ENCODE measurements around the gene TEX19. TPM values are rescaled to one million over a fixed set of nuclear protein-coding genes. Genes with fewer than 3 reads are reported as not detected.

Gene TEX19
- total and polyA plus RNA-seq, 9 of the 15 experiments (the other 6 are each of a cell fraction or from before 2014, with no cell fraction given): 0.10 to 4.9 (median 1.9) TPM

DNA sequence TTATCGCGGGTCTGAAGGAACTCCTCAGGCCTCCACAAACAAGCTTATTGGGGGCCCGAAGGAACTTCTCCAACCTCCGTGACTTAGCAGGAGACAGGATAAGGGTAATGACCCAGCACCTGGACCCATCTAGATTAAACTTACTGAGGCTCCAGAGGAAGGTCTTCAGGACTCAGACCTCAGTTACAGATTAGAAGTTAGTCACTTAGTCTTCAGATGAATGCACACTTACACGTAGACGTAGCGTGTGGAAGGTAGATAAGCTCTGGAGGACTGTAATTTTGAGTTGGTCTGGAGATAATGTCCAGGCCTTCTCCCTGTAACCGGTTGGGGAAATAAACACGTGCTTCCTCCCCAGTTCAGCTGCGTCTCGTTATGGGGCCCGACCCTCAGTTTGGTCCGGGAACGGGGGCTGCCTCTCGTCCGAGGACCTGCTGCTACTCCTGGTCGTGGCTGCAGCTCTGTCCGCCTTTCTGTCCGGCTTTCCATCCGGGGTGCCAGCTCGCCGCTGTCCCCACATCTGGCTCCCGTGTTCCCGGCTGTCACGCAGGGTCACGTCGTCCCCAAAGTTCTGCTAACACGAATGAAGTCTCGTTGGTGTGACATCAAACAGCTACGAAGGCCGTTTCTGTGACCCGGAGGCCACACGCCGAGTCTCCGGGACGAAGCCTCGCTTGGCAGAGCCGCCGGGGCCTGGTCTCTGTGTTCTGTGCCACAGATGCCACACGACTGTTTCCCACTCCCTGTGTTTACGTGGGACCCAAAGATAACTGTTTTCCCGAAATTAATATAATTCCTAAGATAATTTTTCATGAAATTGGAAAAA is 13.7 kb upstream of the TEX19 start (continued):
- TF ChIP-seq, protein P1, sequence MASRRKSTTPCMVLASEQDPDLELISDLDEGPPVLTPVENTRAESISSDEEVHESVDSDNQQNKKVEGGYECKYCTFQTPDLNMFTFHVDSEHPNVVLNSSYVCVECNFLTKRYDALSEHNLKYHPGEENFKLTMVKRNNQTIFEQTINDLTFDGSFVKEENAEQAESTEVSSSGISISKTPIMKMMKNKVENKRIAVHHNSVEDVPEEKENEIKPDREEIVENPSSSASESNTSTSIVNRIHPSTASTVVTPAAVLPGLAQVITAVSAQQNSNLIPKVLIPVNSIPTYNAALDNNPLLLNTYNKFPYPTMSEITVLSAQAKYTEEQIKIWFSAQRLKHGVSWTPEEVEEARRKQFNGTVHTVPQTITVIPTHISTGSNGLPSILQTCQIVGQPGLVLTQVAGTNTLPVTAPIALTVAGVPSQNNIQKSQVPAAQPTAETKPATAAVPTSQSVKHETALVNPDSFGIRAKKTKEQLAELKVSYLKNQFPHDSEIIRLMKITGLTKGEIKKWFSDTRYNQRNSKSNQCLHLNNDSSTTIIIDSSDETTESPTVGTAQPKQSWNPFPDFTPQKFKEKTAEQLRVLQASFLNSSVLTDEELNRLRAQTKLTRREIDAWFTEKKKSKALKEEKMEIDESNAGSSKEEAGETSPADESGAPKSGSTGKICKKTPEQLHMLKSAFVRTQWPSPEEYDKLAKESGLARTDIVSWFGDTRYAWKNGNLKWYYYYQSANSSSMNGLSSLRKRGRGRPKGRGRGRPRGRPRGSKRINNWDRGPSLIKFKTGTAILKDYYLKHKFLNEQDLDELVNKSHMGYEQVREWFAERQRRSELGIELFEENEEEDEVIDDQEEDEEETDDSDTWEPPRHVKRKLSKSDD (conservative IDR thresholded peaks at IDR 0.05; ENCODE audit: low read length): no peak
- TF ChIP-seq KAT2B (IDR thresholded peaks at IDR 0.05; ENCODE audit: low read depth, low read length) (no peak), ATF1 (CRISPR knock-in tag; IDR thresholded peaks at IDR 0.05) (no peak), ATF1 (tag; IDR thresholded peaks at IDR 0.05) (peak; percentile 91), ZNF134 (CRISPR knock-in tag; conservative IDR thresholded peaks at IDR 0.05) (0 out of 2 replicates have a peak, but pooled peaks have one; percentile 6), STAT5A (IDR thresholded peaks at IDR 0.05; ENCODE audit: borderline replicate concordance, low read length) (peak; percentile 94), BMI1 (IDR thresholded peaks at IDR 0.05; ENCODE audit: low read length) (no peak), ZC3H4 (CRISPR knock-in tag; IDR thresholded peaks at IDR 0.05; ENCODE audit: borderline replicate concordance) (no peak), ELF2 (CRISPR knock-in tag; IDR thresholded peaks at IDR 0.05) (no peak), ERF (CRISPR knock-in tag; IDR thresholded peaks at IDR 0.05) (peak; percentile 75), MAFG (tag; conservative IDR thresholded peaks at IDR 0.05) (peak; percentile 72)
- TF ChIP-seq, protein P2, sequence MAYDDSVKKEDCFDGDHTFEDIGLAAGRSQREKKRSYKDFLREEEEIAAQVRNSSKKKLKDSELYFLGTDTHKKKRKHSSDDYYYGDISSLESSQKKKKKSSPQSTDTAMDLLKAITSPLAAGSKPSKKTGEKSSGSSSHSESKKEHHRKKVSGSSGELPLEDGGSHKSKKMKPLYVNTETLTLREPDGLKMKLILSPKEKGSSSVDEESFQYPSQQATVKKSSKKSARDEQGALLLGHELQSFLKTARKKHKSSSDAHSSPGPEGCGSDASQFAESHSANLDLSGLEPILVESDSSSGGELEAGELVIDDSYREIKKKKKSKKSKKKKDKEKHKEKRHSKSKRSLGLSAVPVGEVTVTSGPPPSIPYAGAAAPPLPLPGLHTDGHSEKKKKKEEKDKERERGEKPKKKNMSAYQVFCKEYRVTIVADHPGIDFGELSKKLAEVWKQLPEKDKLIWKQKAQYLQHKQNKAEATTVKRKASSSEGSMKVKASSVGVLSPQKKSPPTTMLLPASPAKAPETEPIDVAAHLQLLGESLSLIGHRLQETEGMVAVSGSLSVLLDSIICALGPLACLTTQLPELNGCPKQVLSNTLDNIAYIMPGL (CRISPR knock-in tag; IDR thresholded peaks at IDR 0.05): no peak
- TF ChIP-seq, protein P3, sequence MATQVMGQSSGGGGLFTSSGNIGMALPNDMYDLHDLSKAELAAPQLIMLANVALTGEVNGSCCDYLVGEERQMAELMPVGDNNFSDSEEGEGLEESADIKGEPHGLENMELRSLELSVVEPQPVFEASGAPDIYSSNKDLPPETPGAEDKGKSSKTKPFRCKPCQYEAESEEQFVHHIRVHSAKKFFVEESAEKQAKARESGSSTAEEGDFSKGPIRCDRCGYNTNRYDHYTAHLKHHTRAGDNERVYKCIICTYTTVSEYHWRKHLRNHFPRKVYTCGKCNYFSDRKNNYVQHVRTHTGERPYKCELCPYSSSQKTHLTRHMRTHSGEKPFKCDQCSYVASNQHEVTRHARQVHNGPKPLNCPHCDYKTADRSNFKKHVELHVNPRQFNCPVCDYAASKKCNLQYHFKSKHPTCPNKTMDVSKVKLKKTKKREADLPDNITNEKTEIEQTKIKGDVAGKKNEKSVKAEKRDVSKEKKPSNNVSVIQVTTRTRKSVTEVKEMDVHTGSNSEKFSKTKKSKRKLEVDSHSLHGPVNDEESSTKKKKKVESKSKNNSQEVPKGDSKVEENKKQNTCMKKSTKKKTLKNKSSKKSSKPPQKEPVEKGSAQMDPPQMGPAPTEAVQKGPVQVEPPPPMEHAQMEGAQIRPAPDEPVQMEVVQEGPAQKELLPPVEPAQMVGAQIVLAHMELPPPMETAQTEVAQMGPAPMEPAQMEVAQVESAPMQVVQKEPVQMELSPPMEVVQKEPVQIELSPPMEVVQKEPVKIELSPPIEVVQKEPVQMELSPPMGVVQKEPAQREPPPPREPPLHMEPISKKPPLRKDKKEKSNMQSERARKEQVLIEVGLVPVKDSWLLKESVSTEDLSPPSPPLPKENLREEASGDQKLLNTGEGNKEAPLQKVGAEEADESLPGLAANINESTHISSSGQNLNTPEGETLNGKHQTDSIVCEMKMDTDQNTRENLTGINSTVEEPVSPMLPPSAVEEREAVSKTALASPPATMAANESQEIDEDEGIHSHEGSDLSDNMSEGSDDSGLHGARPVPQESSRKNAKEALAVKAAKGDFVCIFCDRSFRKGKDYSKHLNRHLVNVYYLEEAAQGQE (IDR thresholded peaks at IDR 0.05; ENCODE audit: borderline replicate concordance): peak; percentile 69
- TF ChIP-seq, protein P3 (CRISPR knock-in tag; IDR thresholded peaks at IDR 0.05; ENCODE audit: low read depth): no peak
